ENCODE results near the gene GPR160. TPM values are rescaled to one million over a fixed set of nuclear protein-coding genes. Genes with fewer than 3 reads are reported as not detected.

The GPR160 gene
- total RNA-seq, 1 donor from 2014 or later: 0.99 TPM

DNA sequence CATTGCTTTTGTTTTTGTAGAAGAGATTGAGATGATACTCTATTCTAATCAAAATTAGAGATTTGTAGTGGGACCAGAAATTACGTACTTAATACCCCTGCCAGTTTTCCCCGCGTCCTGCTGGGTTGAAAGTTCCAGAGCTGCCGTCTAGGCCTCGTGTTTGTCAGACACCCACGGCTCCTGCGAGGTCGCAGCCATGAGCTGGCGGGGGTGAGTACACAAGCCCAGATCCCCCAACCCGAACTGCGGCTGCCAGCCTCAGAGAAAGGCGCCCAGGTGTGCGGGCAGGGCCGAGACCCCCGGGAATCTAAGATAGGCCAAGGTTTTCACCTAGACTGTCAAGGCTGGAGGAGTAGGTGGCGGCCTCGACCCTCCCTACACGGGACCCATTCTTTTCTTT, 26.3 kb downstream of the GPR160 start:
- DNase-seq (ENCODE audit: low read depth in 2 of 2): no peak

DNA sequence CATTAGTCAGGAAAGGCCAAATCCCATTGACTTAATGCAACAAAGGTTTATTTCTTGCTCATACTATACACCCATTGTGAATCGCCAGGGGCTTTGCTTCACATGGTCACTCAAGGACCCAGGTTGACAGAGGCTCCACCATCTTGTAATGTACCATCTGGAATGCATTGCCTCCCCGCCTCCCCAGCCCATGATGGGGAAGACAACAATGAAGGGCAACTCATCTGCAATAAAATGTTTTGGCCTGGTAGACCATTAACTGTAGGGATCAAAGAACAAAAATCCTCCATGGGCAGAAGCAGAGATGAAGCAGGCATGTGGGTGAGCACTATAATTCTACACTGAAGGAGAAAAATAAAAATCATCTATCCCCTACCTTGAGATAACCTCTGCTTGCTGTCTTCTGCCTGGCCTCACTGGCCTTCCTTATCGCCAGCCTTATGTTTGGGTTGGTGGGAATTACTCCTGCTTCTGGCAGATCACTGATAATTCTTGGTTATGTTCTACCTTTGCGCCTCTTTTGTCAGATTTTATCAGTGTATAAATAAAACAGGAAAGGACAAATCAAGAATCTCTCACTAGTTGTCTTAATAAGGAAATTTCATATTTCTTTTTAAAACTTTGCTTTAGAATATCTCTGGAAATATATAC, 37.8 kb downstream of the GPR160 start:
- DNase-seq (ENCODE audit: low read depth in 2 of 2): no peak

DNA sequence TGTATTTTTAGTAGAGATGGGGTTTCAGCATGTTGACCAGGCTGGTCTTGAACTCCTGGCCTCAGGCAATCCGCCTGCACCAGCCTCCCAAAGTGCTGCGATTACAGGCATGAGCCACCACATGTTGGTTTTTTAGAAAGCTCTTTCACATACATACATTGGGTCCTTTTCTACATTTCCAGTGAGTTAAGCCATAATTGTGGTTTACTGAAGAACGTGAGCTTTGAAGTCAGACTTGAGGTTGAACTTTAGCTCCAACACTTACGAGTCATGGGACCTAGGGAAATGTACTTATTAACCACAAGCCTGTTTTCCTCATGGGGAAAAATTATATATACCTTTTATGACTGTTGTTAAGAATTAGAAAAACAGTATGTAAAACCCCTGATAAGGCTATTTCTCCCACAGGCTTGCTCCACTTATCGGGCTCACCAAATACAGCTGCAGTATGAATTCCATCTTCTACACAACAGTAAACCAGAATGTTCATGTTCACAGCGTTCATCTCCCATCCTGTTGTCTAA, 39.0 kb downstream of the GPR160 start:
- peak in 1 of 2 donors; percentile 2 for DNase-seq (ENCODE audit: low read depth in 2 of 2)

DNA sequence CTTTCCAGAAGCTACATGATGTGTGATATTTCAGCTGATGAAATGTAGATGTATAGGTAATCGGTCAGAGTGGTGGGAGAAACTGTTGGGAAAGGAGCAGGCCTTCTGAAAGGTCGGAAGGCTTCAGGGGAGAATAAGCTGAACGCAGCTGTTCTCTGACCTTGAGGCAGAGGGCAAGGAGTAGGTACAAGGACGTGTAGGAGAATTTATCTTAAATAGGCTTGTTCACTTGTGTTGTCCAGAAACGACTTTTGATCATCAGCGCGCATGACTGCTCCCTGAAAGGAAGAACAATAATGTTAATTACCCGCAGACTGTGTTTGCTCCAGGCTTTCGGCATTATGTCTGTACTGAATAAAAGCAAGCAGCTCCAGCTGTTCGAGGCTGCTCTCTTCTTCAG, 39.6 kb downstream of the GPR160 start:
- DNase-seq (ENCODE audit: low read depth in 2 of 2): no peak

DNA sequence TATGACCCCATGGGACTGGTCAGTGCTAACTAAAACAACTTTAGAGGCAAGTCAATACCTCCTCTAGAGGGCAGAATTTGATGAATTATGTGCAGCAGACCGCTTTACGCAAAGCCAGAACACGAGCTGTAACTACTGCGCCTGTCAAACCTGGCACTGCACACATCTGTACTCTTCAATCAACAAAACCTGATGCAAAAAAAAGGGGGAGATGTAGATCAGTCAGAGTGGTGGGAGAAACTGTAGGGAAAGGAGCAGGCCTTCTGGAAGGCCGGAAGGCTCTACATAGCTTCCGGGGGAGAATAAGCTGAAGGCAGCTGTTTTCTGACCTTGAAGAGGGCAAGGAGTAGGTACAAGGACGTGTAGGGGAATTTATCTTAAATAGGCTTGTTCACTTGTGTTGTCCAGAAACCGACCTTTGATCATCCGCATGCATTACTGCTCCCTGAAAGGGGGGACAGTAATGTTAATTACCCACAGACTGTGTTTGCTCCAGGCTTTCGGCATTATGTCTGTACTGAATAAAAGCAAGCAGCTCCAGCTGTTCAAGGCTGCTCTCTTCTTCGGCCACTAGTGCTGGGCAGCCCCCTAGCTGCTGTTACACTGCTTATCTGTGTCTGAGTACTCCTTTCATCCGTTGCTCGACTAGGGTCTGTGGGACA, 41.0 kb downstream of the GPR160 start:
- no peak for DNase-seq (ENCODE audit: low read depth in 2 of 2)

DNA sequence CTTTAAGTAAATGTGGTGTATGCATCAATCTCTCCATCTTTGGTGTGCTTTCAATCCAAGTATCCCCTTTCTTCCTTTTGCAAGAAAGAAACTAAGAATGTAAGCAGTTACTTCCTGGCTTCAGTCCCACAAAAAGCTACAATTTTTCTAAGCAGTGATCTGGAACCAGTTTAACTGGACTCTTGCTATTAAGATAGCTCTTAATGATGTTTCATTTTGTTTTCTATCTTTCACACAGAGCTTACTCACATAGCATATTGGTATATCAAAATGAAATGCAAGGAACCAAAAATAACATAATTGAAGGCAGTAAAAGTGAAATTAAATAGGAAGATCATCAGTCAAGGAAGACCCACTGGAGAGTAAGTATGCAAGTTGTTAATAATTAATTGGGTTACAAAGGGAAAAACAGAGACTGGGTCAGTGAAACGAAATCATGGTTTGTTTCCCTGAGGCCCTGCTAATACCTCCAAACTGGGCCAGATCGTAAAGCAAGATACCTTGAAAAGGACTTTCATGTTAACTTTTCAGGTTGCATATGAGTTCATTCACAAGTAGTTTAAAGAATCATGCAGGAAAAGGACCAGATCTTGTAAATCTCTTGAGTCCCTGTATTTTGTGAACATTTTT, 41.9 kb downstream of the GPR160 start:
- no peak for DNase-seq (ENCODE audit: low read depth in 2 of 2)

DNA sequence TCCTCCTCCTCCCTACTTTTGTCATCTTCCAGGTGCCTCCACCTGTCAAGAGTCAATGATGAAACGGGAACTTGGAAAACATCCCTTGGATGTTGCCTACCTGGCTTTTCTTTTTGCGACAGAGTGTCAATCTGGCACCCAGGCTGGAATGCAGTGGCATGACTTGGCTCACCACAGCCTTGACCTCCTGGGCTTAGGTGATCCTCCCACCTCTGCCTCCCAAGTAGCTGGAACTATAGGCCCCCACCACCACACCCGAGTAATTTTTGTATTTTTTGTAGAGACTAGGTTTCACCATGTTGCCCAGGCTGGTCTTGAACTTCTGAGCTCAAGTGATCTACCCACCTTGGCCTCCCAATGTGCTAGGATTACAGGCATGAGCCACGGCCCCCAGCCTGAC, 42.8 kb downstream of the GPR160 start:
- no peak for DNase-seq (ENCODE audit: low read depth in 2 of 2)

DNA sequence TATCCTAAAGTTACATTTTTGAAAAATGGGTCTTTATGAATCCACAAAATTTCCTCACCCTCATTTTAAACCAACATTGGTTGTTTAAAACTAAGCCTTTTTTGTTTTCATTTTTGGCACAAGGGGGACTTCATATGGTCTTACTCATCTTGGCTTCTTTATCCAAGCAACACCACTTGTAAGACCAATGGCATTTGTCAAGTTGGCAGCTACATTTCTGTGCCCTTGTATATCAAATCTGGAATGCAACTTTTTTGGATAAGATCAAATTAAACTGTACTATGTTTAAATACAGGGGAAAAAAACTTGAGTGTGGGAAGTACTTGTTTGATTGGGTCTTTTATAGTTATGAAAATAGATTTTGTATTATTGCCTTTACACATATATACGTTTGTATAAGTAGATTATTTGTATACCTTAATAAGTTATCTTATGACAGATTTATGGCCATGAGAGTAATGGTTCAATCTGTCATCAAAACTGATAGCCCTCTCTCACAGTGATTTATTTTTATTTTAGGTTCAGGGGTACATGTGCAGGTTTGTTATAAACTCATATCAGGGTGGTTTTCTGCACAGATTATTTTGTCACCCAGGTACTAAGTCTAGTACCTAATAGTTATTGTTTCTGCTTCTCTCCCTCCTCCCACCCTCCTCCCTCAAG, 43.4 kb downstream of the GPR160 start:
- no peak for DNase-seq (ENCODE audit: low read depth in 2 of 2)

DNA sequence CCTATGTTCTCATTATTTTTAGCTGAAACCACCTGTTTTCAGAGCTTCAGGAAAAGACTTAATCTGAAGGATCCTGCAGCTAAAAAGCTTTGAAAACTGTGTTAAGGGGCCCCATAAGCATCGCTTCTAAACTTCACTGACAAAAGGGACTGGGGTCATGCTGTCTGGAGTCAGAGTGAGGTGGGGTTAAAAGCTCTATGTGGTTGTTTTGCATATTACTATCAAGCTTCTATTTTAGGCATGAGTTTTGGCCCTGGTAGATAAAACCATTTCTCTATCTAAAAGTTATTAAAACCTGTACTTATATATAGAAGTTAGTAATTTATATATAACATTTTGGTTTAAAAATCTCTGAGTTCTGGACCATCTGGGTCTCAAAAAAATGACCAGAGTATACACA, 45.5 kb downstream of the GPR160 start:
- DNase-seq (ENCODE audit: low read depth in 2 of 2): no peak

DNA sequence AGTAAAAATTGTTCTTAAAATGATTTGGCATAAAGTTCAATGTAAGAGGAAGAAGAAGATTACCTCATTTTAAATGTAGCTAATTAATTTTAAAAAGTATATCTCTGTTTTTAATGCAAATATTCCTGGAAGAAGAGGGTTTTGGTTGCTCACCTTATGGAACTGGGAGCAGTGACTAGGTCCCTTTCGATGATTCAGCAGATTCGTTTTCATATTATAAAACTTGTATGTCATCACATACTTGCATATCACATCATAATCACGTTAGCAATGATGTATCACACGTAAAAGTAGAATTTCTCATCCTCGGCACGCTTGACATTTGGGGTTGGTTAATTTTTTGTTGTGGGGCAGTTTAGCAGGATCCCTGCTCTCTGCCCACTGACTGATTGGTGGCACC, 47.6 kb downstream of the GPR160 start:
- no peak for DNase-seq (ENCODE audit: low read depth in 2 of 2)

DNA sequence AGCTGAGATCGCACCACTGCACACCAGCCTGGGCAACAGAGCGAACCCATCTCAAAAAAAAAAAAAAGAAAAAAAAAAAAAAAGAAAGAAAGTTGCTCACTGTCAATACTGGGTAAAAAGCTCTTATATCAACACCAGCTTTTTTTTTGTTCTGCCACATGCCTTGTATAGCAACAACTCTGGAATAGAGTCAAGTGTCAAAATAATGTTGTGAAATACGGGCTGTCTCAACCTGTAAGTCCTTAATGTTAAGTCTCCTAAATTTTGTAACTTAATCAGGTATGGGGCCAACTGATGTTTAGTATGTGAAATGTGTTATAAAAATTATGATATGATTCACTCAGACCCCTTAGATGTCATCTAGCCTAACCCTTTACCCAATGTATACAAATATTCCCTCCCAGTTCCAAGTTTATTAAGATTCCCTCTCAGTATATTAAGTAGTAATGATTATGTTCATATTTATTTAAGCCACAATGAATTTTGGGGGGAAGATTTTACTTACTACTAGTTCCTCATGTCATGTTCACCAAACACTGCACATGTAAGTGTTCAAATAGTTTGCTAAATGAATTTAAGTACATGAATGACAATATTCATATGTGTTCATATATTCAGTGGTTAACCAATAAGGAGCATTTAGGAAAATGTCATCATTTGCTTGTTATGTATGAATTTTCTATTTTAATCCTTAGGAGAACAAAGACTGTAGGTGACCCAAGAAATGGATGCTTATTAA, 52.2 kb downstream of the GPR160 start:
- DNase-seq (ENCODE audit: low read depth in 2 of 2): no peak

DNA sequence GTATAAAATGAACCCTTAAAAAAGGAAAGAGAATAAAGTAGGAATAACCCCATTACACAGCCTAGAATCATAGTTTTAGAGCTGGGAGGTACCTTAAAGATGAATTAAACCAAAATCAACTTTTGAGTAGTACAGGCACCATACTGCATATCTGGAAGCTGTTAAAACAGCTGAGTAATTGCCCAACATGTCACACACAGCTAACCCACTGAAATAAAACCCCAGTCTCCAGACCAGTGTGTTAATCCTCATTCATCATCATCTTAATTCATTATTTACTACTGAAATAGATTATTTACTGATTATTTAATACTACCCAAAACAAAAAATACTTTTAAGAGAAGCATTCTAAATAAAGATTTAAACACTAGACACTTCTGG, 52.8 kb downstream of the GPR160 start:
- DNase-seq (ENCODE audit: low read depth in 2 of 2): no peak

DNA sequence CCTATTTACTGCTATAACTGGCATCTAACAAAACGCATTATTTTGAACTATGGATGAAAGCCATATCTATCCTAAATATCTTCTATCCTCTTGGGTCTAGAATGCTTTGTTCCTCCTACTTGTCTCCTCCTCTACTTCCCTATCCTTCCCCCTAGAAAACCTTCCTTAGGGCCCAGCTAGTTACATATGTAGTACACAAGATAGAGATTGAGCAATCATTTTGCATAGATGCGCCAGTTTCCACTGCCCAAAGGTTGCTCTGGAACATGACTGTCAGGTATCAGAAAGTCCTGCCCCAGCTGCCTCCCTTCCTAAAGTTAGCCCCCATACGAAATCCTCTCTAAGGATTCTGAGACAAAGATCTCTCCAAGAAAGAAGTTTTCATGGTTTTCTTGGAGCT, 55.1 kb downstream of the GPR160 start:
- DNase-seq (ENCODE audit: low read depth in 2 of 2): no peak

DNA sequence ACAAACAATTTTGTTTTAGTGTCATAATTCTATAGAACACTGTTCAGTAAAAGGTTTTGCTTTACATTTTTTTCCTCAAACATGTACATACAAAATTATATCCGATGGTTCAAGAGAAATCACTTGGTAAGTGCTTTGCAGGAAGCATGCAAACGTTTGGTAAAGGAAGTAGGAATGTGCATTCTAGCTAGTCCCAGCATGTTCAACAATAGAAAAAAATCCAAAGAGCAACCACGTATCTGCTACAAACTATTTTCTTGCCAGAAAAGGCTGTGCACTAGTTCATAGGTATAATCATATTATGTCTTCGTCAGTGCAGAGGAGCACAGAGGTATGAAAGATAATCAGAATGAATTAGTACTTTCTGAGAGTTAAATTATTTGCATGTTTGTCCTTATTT, 58.0 kb downstream of the GPR160 start:
- DNase-seq (ENCODE audit: low read depth in 2 of 2): no peak

DNA sequence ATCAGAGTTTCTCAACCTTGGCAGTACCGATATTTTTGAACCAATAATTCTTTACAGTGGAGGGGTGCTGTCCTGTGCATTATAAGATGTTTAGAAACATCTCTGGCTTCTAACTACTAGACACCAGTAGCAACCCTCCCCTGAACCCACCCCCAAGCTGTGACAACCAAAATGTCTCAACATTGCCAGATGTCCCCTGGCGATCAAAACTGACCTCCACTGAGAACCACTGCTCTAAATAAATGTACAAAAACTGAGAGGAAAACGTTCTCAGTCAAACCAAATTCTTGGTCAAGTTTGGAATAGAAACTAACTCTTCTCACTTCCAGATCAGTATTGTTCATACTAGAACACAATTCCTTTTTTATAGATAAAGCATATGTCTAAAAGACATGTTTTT, 58.5 kb downstream of the GPR160 start:
- DNase-seq (ENCODE audit: low read depth in 2 of 2): no peak

DNA sequence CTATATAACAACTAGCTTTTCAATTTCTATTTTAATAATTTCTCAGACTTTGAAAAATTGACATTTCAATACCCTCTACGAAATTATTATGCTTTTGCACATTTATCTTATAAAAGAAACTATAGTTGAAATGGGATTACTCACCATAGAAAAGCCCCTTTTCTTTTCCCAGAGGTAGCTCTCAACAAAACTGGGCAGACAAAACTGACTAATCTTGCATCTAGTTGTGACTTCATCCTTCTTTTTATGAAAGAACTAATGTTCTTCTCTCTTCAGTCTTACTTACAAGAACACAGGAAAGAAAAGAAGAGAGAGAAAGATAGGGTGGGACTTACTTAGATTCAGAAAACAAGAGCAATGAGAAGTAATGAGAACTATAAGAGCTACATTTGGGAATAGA, 61.0 kb downstream of the GPR160 start:
- no peak for DNase-seq (ENCODE audit: low read depth in 2 of 2)

DNA sequence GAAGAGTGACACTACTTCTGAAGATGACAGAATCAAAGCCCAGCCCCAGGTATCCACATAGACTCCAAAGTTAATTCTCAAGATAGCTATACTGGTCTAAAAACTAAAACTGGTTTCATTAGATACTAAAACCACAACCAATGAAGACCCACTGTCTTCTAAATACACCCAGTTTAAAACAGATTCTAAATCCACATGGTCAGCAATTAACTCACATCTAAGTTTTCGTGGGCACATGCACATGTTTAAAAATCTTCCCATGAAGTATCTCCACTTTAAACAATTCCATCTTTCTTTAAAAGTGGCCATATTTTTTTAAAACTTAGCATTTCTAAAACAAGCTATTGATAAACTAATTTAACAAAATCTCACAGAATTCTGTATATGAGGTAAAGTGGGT, 63.1 kb downstream of the GPR160 start:
- no peak for DNase-seq (ENCODE audit: low read depth in 2 of 2)

DNA sequence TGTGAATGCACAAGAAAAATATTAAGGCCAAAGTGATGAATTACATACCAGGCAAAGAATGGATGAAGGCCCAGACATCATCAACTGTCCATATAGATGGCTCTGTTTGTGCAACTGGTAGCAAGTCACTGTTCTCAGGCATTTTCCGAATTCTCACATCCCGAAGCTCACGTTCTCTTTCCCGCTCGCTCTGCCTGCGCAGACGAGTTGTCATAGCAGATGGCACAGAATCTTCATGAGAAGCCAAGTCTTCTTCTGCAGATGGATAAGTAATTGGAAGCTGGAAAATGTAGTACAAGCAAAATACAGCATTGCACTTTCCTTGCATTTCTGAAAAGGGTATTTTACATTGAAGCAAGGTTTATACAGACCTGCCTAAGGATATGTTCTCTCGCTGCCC, 64.6 kb downstream of the GPR160 start:
- DNase-seq (ENCODE audit: low read depth in 2 of 2): no peak

DNA sequence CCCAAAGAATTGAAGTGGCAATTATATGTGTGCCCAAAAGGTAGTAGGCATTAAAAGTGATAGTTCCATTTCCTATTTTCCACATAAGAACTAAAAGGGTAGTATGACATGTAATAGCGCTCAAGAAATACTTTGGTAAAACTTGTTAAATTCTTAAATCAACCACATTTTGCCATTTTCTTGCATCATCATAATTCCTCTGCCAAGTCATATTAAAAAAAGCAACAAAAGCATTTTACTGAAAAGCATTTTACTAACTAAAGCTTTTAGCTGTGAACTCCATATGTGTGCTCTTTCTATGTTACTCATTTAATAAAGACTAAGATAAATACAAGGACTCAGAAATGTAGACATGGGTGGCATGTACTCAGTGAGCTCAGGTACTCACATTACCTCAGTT, 70.1 kb downstream of the GPR160 start:
- DNase-seq (ENCODE audit: low read depth in 2 of 2): no peak

DNA sequence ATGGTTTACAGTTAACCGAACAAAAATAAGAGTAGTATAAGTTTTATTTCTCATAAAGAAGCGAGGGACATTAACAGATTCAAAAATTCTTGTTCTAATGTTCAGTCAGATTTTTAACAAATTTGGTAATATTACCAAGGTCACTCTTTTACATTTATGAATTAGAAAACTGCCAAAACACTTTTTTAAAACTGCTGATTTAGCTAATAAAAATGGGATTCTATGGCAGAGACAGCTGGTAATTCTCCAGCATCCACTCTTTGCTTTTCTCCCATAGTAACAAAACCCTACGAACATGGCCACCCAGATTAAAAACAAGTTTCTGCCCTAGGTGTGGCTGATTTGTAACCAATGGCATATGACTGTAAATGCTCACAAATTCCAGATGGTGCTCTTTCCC, 71.2 kb downstream of the GPR160 start:
- no peak for DNase-seq (ENCODE audit: low read depth in 2 of 2)

DNA sequence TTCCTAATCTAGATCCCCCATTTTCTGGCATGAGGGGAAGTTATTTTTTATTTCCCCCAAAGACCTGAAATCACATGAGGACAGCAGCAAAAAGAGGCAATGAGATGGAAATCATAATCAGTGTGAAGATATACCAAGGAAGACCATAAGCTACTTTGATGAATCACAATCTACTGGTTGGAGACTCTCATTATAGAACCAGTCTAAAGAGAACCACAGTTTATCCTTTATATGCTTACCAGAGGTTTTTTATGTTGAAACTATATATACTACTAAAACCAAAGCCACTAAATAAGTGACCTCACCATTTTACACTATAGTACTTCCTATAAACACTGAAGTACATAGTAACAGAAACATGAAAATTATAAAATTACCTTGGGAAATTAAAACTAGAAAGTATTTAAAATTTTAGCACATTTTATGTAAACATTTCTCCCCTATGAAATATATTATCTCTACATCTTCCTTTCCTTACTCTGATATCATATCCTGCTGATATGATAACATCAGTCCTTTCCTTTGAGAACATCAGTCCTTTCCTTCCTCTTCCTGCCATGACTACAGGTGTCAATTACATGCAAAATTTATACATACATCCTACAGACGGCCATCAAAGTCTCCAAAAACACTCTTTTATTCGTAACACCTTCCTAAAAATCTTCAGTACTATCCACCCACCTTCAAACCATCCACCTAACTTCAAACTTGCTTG, 71.9 kb downstream of the GPR160 start:
- DNase-seq (ENCODE audit: low read depth in 2 of 2): peak in 1 of 2 donors; percentile 2
